Stimulated activated naive CD4-positive, alpha-beta T cell treated with Interleukin-2 at 50 U/mL for 16 hours (primary cell): ENCODE data around the gene CBFA2T3.

ENCODE experiments used
- DNase-seq: peaks from one replicate; lab custom pipeline; 2025; lab: John Stamatoyannopoulos, UW

Gene CBFA2T3

DNA sequence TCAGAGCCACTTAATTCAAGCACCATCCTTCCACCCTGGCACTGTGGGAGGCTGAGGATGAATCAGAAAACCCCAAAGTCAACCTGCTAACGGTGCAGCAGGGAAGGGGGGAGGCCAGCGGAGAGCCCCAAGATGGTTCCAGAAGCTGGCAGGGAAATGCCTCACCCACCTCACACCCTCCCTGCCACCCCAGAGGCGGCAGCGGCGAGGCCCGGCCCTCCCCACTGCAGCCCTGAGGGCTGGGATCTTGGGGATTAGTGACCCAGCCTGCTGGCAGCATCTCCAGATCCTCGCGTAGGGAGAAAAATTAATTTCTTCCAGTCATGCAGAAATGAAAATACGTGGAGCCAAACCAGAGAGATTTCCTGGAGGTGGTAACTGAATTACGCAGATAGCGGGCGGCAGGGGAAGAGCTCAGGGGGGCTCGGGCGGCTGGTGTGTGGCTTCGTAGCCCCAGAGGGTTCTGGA, 38.2 kb downstream of the CBFA2T3 start:
- no peak for DNase-seq

DNA sequence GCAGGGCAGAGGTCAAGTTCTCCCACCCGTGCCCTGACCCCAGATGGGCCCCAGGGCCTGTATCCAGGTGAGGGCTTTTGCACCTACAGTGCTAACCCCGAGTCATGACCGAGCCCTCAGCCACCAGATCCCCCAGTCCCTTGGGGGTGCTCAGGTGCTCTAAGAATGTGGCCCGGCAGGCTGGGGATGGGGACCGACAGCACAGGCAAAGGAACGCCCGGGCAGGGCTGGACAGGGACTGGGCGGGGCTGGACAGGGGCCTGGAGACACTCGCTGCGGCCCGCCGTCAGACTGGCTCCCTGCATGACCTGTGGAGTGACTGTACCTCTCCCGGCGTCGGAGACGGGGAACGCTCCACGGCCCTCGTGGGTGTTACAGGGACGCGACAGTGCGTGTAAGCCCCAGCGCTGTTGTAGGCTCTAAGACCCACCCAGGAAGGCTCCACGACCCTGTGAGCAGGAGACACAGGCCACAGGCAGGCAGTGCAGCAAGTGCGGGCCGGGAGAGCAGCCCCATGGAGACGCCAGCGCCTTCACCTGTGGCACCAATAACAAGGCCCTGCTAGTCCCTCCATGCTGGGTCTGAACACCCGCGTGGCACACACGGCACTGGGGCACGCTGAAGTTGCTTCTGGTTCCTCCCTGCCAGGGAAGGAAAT, 38.8 kb downstream of the CBFA2T3 start:
- no peak for DNase-seq

DNA sequence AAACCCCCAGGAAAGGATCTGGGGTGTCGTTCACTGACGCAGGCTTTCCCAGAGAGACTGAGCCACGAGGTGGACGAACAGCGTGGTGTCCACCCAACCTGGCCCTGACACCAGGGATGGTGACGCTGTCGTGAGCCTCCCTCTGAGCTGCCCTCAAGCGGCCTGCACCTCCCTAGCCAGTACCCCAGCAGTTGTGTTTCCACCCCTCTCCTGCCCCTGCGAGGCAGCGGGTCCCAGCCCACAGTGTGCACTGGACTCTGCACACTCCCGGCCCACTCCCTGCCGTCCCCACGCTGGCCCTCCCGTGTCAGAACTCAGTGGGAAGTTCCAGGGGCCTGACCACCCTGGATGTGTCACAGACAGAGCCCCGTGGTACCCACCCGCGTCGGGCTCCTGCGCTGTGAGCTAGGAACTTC, 39.8 kb downstream of the CBFA2T3 start:
- no peak for DNase-seq

DNA sequence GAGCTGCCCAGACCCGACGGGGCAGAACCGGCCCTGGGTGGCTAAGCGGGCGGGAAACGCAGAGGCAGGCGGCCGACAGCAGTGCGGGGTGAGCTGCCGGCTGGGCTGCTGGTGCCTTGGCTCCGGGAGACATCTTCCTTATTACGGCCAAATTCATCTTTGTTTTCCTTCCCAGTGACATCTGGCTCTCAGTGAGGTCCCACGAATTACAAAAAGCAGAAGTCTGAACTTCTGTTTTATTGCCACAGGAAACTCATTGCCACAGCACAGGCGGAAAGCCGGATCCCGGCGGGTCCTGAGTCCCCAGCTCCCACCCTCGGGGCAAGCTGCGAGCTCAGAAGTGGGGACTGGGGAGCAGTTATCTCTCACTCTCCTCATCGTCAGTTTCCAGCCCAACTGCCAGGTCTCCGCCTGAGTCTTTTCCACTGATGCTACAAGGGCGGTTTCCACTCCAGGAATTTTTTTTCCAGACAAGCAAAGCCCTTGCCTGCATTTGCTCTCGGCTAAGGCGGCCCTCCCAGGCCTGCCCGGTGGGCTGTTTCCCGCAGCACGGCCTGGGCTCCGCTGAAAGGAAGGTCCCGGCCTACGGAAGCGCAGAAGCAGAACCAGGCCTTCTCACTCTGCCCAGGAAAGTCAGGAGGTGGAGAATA, 40.3 kb downstream of the CBFA2T3 start:
- no peak for DNase-seq

DNA sequence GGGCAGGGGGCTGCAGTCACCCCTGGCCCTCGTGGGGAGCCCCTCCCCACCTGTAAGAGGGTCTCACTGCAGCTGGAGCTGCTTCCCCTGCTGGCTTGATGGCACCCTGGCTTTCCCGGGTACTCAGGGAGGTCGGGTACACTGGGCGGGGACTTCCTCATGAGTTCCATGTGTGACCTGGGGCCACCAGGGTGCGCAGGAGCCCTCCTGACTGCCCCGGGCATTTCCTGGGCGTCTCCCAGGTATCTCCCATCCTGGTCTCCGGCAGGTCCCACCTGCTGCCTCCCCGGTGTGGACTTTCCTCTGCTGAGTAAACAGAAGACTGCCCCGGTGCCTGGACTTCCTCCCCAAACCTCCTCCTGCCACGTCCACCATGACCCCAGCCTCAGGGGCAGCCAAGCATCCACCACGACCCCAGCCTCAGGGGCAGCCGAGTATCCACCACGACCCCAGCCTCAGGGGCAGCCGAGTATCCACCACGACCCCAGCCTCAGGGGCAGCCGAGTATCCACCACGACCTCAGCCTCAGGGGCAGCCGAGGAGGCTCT, 40.9 kb downstream of the CBFA2T3 start:
- DNase-seq, result no peak

DNA sequence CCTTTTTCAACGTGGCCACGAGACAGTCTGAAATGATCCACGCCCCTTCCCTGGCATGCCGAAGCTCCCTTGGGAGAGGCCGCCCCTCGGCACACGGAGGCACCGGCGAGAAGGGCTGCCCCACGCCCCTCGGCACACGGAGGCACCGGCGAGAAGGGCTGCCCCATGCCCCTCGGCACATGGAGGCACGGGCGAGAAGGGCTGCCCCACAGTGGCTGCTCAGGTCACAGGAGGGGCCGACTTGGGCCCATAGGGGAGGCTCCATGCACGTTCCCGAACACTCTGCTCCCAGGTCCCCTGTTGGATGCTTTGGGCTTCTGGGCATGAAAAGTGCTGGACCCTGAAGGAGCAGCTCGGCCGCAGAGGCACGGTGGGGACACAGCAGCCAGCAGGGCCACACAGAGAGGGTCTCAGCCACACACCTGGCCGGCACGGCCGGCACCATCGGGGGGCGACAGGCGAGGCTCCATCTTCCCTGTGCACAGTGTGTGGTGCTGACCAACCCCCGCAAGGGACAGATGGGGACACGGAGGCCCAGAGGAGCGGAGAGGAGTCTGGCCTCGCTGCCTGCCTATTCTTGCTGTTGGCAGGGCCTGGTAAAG, 42.8 kb downstream of the CBFA2T3 start:
- DNase-seq, result no peak

DNA sequence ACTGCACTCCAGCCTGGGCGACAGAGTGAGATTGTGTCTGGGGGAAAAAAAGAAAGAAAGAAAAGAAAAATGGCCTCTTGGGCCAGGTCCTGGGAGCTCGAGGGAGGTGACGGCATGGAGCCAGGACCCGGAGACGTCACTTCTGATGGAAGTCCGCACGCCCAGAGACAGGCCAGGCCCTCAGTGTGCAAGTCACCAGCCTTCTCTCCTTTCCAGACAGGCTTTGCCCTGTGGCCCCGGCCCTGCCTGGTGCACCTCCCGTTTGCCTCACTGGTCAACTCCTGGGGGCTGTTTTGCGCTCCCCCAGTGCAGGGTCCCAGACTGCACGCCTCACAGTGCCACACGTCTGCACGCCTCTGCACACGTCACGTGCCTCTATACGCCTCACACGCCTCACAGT, 44.1 kb downstream of the CBFA2T3 start:
- no peak for DNase-seq

DNA sequence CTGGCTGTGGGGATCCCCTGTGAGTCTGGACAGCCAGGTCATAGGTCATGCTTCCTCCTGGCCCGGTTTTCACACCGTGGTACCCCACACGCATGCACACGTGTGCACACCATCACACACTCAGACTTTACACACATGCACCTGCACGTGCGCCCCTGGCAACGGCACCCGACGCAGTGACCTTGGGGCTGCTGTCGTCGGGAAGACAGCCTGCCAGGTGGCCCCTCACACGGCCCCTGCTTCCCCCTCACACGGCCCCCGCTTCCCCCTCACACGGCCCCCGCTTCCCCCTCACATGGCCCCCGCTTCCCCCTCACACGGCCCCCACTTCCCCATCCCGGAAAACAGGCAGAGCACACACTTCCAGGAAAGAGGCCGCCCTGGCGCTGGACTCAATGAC, 45.1 kb downstream of the CBFA2T3 start:
- no peak for DNase-seq

DNA sequence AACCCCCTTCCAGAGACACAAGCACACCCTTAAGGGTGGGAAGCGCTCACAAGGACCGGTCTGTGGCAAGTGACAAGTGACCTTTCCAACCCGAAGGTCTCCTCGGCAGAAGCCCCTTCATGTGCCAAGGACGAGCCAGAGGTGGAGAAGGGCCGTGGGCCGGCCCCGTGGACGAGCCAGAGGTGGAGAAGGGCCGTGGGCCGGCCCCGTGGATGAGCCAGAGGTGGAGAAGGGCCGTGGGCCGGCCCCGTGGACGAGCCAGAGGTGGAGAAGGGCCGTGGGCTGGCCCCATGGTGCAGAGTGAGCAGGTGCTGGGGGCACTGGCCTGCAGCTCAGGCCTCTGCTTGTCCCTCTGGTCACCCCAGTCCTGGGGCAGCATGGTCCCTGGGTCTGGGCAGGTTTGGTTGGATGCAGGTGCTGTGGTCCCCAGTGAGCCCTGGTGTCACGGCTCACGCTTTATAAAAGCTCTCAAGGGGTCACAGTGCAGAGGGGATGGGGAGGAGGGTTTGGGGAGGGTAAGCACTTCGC, 45.6 kb downstream of the CBFA2T3 start:
- no peak for DNase-seq

DNA sequence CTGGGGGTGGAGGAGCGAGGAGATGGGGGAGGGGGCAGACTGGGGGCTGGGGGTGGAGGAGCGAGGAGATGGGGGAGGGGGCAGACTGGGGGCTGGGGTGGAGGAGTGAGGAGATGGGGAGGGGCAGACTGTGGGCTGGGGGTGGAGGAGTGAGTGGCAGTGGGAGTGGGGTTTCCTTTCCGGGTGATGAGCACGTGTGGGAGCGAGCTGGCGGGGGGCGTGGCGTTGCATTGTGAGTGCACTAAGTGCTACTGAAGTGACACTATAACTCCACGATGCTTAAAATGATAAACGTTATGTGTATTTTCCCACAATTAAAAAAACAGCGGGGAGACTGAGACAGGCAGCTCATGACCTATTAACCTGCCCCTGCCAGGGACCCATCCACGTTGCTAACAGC, 46.3 kb downstream of the CBFA2T3 start:
- DNase-seq, result no peak

DNA sequence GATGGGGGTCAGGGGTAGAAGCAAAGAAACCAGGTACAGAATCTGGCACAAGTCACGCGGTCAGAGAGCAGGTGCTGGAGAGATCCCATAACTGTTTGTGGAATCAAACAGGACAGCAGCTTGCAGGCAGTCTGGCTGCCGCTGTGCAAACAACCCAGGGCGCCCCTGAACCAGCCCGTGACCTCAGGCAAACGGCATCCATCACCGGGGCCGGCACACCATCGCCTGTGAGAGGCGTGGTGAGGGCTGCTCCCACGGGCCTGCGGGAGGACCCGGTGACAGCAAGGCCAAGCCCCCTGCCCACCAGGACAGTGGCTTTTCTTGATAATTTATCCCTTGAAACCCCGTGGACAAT, 47.9 kb downstream of the CBFA2T3 start:
- no peak for DNase-seq

DNA sequence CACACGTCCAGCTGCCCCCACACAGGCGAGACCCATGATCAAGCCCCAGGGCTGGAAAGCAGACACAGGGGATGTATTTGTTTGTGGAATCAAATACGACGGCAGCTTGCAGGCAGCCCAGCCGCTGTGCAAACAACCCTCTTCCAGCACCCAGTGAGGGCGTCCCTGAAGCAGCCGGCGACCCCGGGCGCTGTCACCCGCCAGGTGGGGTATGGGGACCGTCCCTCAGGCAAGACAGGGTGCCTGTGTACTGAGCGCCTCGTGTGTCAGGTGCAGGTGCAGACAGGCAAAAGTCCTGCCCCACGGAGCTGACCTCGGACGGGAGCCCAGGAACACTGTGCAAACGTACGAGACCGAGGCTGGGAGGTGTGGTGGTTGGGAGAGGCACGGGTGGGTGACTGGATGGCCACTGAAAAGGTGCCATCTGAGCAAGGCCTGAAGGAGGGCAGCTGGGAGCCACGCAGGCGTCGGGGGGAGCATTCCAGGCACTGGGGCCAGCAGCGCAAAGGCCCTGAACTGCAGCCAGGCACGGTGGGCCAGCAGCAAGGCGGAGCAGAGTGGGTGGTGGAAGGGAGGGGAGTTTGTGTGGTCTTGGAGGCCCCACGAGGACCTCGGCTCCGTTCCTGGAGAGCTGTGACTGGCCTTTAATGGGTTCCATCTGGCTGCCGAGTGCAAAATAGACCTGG, 48.5 kb downstream of the CBFA2T3 start:
- DNase-seq, result no peak

DNA sequence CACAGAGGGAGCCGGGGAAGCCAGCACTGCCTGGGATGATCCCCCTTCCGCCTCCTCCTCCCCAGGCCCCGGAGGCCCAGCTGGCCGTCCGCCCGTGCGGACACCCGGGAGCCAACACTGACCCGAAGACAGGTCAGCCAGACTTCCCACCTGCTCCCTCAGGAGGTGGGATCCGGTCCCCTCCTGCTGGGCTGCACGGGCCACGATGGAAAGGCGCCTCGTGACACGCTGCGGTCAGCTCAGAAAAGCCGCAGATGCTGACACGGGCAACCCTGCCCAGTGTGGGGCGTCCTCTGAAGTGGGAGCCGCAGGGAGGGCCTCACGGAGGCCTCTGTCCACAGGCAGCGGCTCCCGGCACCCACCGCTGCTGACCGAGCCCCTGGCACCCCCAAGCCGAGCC, 49.3 kb downstream of the CBFA2T3 start:
- DNase-seq, result no peak

DNA sequence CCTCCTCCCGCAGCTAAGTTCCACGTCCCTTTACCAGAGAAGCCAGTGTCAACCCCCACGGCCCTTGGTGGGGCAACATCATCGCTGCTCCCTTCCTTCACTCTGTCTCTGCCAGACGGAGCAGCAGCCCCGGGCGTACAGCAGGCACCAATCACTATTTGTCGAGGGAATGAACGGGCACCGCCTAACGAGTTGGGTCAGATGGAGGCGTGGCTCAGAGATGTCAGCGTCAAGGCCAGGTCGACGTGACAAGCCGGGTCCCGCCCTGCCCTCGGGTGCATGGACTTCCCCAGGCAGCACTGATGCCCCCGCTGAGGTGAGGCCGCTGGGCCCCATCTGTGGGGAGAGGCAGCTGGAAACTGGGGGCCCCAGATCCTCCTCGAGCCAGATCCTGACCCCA, 50.0 kb downstream of the CBFA2T3 start:
- no peak for DNase-seq

DNA sequence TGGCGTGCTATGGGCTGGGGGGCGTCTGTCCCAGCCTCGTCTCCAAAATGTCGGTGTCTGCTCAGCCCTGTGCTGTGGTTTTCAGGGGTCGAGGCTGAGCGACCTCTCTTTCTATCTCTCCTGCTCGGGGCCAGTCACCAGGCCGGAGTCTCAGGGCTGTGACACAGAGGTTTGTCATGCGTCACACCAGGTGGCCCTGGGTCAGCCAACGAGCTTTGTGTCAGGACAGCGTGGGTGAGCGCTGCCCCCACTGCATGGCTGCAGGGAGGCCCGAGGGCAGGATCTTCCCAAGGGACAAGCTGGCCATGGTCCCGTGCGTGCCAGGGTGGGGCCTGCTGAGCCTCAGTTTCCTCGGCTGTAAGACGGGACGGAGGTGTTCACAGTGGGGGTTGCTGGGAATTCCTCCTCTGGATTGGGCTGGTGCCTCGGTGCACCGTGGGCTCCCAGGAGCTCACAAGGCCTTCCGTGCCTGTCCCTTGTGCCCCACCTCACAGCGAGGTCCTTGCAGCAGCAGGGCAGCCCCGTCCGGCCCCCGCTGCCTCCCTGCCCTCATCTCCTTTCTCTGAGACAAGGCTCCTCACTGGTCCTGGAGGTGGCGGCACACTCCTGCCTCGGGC, 50.5 kb downstream of the CBFA2T3 start:
- no peak for DNase-seq

DNA sequence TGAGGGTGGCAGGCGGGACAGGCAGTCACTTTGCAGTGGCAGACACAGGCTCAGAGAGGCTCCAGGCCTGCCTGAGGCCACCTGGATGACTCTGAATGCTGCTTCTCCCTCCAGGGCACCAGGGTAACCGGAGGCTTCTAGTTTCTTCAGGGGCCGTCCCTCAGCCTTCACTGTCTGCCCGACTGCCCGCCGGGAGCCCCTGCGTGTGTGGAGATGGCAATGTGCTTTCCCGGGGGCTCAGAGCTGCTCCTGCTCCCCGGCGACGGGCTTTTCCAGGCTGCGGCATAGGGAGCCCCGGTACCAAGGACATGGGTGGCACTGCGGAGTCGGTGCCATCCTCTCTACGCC, 51.5 kb downstream of the CBFA2T3 start:
- no peak for DNase-seq

DNA sequence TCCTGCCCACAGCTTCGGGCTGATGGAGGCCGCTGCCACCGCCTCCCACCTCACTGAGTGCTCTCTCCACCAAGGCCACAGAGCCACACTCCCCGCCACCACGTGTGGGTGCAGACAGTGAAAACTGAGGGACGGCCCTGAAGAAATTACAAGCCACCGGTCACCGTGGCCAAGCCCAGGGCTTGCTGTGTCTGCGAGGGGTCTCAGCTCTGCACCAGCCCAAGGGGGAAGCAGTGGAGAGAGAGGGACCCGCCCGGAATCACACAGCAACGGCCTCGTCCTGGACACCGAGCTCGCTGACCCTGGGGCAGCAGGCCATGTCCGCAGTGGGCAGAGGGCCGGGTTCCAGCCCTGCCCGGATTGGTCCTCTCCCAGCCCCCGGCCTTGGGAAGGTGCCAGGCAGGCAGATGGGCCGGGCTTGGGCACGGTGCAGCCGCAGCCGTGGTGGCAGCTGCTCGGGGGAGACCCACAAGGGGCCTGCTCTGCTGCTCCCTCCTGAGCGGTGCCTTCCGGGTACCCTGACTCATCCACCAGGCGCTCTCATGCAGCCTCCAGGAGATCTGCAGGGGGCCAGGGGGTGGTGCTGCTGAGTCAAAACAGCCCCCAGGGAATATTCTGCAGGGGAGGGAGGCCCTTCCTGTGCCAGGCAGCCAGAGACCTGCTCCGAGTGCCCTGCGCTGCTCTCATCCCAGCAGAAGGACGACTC, 52.0 kb downstream of the CBFA2T3 start:
- no peak for DNase-seq

DNA sequence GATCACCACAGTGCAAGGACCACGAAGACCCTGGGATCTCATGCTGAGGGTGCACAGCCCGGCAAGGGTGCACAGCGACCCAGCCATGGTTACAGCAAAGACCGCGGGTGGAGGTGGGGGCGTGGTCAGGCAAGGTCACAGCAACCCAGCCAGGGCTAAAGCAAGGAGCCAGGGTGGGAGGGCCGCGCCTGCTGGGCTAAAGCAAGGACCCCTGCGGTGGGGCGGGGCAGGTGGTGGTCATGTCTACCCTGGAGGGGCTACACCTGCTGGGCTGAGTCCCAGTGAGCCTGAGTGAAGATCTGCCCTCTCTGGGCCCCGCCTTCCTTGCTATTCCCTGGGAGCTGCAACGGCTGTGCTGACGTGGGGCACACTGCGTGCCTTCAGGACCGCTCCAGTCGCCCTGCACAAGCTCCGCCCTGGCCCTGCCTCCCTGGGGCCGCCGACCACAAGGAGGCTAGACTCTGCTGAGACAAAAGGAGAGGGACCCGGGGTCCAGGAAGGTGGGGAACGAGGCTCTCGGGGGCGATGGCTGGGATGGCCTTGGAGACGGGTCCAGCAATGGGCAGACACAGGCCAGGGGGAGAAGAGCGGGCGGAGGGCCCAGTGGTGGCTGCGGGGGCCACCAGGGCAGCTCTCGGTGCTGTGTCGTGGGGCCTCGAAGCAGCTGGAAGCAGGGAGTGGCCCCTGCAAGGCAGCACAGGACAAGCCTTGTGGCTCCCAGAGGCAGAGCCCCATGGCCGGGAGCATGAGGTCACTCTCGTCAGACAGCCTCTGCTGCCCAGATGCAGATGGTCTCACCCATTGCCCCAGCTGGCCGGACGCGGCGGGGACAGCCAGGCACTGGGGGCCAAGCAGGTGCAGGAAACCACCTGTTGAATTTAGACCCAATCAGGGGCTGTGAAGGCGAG, 52.8 kb downstream of the CBFA2T3 start:
- no peak for DNase-seq

DNA sequence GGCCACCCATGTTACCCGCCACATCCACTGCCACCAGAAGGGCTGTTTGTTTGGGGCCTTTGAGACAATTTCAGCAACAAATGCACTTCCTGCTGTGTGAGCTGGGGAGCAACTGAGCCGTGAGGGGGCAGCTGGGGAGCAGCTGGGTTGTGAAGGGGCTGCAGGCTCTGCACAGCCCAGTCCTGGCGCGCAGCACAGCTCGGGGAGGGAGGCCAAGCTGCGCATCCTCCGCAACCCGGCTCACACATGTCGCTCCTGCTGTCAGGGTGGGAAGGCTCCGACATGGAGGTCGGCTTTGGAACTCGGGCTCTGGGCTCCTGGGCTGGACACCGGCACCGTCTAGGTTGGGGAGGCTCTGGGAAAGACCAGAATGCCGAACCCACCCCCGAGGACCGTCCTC, 53.6 kb downstream of the CBFA2T3 start:
- DNase-seq, result no peak

DNA sequence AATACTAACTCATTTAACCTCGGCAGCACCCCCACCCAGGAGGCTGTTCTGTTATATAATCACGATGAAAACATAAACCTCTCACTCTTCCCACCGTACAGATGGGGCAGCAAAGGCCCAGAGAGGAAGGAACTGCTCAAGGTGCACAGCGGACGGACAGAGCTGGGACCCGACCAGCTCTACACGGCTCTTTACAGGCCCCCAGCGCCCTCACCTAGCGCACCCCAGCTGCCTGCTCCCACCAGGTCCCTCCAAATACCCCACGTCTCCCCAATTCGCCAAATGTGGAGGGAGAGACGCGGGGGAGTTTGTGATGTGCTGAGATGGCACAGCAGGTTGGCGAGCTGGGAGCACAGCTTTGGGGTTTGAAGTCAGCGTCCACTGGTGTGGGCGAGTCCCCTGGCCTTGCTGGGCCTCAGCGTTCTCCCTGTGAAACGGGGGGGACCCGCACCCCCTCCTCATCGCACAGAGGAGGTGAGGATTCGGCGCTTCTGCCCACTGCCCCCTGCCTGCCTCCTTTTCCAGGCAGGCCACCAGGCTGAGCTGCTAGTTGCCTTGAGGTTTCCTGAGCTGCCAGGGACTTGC, 54.1 kb downstream of the CBFA2T3 start:
- DNase-seq, result no peak
